ENCODE results near the gene TIMM22.

The TIMM22 gene

DNA sequence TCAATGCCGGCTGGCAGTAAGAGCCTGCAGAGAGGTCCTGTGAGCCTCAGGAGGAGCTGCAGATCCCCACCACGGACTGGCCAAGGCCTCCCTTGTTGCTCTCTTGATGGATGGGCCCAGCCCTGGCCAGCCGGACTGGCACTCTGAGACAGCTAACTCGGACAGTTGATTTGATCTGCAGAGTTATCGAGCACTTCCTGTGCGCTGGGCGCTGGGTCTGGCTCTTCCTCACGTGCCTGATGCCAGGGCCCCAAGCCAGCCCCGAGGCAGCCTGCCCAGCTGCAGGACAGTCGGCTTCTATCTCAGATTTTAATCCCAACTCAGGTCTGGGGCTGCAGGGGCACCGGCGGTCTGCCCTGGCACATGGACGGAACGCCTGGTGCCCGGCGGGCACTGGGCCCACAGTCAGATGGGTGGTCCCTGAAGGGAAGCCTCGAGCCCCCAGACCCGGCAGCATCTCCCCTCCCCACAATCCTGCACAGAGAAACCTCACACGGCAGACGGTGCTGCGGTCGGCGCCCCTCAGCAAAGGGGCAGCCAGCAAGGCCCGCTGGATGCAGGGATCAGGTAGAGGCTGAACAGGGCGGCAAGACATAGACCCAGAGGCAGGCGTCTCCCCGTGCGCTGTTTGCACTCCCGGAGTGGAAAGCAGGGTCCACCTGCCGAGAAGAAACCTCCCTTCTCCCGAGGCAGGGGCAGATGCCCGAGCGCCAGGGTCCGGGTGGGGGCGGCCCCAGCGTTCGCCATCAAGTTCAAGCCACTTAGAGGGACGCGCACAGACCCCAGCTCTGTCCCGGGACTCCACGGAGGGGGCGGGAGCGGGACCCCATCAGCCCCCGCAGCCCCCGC lies 34.0 kb downstream of the TIMM22 start:
- TF ChIP-seq ZNF70 (CRISPR knock-in tag; IDR thresholded peaks at IDR 0.05): peak; percentile 93
- no peak for TF ChIP-seq ESRRG (CRISPR knock-in tag; IDR thresholded peaks at IDR 0.05)
- TF ChIP-seq, protein P1, sequence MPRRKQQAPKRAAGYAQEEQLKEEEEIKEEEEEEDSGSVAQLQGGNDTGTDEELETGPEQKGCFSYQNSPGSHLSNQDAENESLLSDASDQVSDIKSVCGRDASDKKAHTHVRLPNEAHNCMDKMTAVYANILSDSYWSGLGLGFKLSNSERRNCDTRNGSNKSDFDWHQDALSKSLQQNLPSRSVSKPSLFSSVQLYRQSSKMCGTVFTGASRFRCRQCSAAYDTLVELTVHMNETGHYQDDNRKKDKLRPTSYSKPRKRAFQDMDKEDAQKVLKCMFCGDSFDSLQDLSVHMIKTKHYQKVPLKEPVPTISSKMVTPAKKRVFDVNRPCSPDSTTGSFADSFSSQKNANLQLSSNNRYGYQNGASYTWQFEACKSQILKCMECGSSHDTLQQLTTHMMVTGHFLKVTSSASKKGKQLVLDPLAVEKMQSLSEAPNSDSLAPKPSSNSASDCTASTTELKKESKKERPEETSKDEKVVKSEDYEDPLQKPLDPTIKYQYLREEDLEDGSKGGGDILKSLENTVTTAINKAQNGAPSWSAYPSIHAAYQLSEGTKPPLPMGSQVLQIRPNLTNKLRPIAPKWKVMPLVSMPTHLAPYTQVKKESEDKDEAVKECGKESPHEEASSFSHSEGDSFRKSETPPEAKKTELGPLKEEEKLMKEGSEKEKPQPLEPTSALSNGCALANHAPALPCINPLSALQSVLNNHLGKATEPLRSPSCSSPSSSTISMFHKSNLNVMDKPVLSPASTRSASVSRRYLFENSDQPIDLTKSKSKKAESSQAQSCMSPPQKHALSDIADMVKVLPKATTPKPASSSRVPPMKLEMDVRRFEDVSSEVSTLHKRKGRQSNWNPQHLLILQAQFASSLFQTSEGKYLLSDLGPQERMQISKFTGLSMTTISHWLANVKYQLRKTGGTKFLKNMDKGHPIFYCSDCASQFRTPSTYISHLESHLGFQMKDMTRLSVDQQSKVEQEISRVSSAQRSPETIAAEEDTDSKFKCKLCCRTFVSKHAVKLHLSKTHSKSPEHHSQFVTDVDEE (CRISPR knock-in tag; IDR thresholded peaks at IDR 0.05): peak; percentile 62
- peak; percentile 71 for ATAC-seq

DNA sequence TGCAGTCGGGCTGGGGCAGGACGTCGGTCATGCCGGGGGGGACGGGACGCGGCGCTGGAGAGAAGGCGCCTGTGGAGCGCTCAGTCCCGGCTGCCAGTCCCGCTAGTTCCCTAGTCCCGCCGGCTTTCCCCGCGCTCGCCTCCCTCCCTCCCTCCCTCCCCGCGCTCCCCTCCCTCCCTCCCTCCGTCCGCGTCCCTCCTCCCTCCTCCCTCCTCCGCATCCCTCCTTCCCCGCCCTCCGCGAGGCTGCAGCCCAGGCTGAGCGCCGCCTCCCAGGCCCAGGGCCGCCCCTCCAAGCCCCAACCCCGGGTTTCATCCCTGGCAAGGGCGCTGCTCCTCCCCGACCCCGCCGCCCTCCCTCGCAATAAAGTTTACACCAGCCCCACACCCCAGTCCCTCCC lies 34.8 kb downstream of the TIMM22 start:
- TF ChIP-seq TOX (CRISPR knock-in tag; IDR thresholded peaks at IDR 0.05; ENCODE audit: borderline replicate concordance) (no peak), OSR1 (CRISPR knock-in tag; IDR thresholded peaks at IDR 0.05) (no peak), GLIS3 (CRISPR knock-in tag; IDR thresholded peaks at IDR 0.05) (no peak), ZFP30 (CRISPR knock-in tag; IDR thresholded peaks at IDR 0.05) (no peak), ESRRG (CRISPR knock-in tag; IDR thresholded peaks at IDR 0.05) (no peak), BACH2 (CRISPR knock-in tag; IDR thresholded peaks at IDR 0.05; ENCODE audit: borderline replicate concordance) (no peak), TCF4 (CRISPR knock-in tag; IDR thresholded peaks at IDR 0.05; ENCODE audit: borderline replicate concordance) (no peak), ZNF8 (CRISPR knock-in tag; IDR thresholded peaks at IDR 0.05) (no peak)
- TF ChIP-seq, protein P2, sequence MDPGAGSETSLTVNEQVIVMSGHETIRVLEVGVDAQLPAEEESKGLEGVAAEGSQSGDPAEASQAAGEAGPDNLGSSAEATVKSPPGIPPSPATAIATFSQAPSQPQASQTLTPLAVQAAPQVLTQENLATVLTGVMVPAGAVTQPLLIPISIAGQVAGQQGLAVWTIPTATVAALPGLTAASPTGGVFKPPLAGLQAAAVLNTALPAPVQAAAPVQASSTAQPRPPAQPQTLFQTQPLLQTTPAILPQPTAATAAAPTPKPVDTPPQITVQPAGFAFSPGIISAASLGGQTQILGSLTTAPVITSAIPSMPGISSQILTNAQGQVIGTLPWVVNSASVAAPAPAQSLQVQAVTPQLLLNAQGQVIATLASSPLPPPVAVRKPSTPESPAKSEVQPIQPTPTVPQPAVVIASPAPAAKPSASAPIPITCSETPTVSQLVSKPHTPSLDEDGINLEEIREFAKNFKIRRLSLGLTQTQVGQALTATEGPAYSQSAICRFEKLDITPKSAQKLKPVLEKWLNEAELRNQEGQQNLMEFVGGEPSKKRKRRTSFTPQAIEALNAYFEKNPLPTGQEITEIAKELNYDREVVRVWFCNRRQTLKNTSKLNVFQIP (CRISPR knock-in tag; IDR thresholded peaks at IDR 0.05; ENCODE audit: borderline replicate concordance, low read depth): no peak
- no peak for ATAC-seq

DNA sequence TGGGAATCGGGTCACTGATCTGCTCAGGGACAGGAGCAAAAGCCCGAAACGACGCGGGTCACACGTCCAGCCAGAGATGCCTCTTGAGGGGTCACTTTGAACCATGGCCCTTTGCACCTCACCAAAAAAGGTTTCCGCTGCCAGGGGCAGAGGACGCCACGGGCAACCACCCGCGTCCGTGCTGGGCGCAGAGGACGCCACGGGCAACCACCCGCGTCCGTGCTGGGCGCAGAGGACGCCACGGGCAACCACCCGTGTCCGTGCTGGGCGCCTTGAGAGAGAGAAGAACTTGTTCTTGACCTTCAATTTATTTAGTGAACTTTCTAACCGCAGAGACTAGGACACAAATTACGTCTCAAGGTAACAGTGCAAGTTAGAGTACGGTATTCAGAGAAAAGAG lies 35.5 kb downstream of the TIMM22 start:
- no peak for ATAC-seq
- TF ChIP-seq TOX (CRISPR knock-in tag; IDR thresholded peaks at IDR 0.05; ENCODE audit: borderline replicate concordance) (no peak), CSDC2 (CRISPR knock-in tag; IDR thresholded peaks at IDR 0.05) (no peak), ZNF565 (CRISPR knock-in tag; conservative IDR thresholded peaks at IDR 0.05; ENCODE audit: low read depth) (no peak), GLIS3 (CRISPR knock-in tag; IDR thresholded peaks at IDR 0.05) (no peak), TCF4 (CRISPR knock-in tag; IDR thresholded peaks at IDR 0.05; ENCODE audit: borderline replicate concordance) (no peak), ZC3H10 (CRISPR knock-in tag; IDR thresholded peaks at IDR 0.05) (no peak), RARB (CRISPR knock-in tag; IDR thresholded peaks at IDR 0.05) (no peak), ZFP30 (CRISPR knock-in tag; IDR thresholded peaks at IDR 0.05) (no peak), ISL1 (CRISPR knock-in tag; IDR thresholded peaks at IDR 0.05) (no peak), ZNF70 (CRISPR knock-in tag; IDR thresholded peaks at IDR 0.05) (no peak), SNAI2 (CRISPR knock-in tag; IDR thresholded peaks at IDR 0.05) (no peak)
- TF ChIP-seq, protein P2 (CRISPR knock-in tag; IDR thresholded peaks at IDR 0.05; ENCODE audit: borderline replicate concordance, low read depth): no peak
- TF ChIP-seq, protein P3, sequence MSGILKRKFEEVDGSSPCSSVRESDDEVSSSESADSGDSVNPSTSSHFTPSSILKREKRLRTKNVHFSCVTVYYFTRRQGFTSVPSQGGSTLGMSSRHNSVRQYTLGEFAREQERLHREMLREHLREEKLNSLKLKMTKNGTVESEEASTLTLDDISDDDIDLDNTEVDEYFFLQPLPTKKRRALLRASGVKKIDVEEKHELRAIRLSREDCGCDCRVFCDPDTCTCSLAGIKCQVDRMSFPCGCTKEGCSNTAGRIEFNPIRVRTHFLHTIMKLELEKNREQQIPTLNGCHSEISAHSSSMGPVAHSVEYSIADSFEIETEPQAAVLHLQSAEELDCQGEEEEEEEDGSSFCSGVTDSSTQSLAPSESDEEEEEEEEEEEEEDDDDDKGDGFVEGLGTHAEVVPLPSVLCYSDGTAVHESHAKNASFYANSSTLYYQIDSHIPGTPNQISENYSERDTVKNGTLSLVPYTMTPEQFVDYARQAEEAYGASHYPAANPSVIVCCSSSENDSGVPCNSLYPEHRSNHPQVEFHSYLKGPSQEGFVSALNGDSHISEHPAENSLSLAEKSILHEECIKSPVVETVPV (CRISPR knock-in tag; IDR thresholded peaks at IDR 0.05): no peak
- TF ChIP-seq, protein P1 (CRISPR knock-in tag; IDR thresholded peaks at IDR 0.05): no peak
- TF ChIP-seq, protein P4, sequence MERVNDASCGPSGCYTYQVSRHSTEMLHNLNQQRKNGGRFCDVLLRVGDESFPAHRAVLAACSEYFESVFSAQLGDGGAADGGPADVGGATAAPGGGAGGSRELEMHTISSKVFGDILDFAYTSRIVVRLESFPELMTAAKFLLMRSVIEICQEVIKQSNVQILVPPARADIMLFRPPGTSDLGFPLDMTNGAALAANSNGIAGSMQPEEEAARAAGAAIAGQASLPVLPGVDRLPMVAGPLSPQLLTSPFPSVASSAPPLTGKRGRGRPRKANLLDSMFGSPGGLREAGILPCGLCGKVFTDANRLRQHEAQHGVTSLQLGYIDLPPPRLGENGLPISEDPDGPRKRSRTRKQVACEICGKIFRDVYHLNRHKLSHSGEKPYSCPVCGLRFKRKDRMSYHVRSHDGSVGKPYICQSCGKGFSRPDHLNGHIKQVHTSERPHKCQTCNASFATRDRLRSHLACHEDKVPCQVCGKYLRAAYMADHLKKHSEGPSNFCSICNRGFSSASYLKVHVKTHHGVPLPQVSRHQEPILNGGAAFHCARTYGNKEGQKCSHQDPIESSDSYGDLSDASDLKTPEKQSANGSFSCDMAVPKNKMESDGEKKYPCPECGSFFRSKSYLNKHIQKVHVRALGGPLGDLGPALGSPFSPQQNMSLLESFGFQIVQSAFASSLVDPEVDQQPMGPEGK (CRISPR knock-in tag; IDR thresholded peaks at IDR 0.05; ENCODE audit: borderline replicate concordance): no peak
- TF ChIP-seq, protein P5, sequence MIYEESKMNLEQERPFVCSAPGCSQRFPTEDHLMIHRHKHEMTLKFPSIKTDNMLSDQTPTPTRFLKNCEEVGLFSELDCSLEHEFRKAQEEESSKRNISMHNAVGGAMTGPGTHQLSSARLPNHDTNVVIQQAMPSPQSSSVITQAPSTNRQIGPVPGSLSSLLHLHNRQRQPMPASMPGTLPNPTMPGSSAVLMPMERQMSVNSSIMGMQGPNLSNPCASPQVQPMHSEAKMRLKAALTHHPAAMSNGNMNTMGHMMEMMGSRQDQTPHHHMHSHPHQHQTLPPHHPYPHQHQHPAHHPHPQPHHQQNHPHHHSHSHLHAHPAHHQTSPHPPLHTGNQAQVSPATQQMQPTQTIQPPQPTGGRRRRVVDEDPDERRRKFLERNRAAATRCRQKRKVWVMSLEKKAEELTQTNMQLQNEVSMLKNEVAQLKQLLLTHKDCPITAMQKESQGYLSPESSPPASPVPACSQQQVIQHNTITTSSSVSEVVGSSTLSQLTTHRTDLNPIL (CRISPR knock-in tag; IDR thresholded peaks at IDR 0.05; ENCODE audit: low read depth): no peak
